HG02840 (cell line): ENCODE results near the gene CEMP1.
"Not testable (repeated sequence)": the region's sequence is repeated elsewhere in the genome, so short reads cannot be mapped to it uniquely, and the experiment has no call there.

Source experiments
- ATAC-seq: cut with Tn5 transposase; IDR thresholded peaks from one replicate; pipeline ENCODE4 v1.9.1; 2021; ENCODE audit warnings: mild to moderate bottlenecking, moderate library complexity, moderate number of reproducible peaks; ENCODE audit not compliant: unreplicated experiment, low FRiP score

CEMP1 gene, protein sequence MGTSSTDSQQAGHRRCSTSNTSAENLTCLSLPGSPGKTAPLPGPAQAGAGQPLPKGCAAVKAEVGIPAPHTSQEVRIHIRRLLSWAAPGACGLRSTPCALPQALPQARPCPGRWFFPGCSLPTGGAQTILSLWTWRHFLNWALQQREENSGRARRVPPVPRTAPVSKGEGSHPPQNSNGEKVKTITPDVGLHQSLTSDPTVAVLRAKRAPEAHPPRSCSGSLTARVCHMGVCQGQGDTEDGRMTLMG

DNA sequence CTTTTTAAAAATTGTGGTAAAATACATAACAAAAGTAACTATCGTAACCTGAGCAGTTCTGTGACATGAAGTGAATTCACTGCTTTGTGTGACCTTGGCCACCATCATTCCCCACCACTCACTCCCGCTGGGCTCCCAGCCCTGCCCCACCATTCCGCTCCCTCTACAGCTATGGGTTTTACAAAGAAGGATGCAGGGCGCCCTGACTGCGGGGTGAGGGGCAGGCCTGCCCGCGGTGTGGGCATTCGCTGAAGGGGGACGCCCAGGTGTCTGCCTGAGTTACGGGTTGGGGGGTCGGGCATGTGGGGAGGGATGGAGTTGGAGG is at the start of gene CEMP1:
Gene CEMP1, minus strand, starts transcription at position 38 of the 325 bp plus-strand sequence. CDS start 335 bp downstream, outside the sequence.
- no peak for ATAC-seq

DNA sequence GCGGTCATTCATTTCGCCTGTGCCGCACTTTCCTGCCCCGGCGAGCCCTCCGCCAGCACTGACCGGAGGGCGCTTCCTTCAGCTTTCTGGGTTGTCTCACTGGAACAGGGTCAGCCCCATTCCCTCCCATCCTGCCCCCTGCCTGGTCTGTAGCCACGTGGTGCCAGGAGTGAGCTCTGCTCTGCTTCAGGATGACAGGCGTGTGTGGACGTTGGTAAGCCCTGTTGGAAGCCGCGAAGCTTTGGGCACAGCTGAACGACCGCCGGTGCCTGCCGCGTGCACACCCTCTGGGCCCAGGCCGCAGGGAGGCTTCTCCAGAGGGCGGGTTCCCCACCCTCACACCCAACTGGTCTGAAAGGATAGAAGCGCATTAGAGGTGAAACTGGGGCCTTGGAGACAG is 49.6 kb upstream of the CEMP1 start:
- ATAC-seq, result not testable (repeated sequence)

GRCh38 chr16:2580143-2580542 is 48.9 kb upstream of the CEMP1 start:
- not testable (repeated sequence) for ATAC-seq

- ATAC-seq, result not testable (repeated sequence)
These were observed 47.7 kb upstream of the CEMP1 start for GRCh38 chr16:2578905-2579304.

GRCh38 chr16:2577044-2577443 is 45.8 kb upstream of the CEMP1 start:
- not testable (repeated sequence) for ATAC-seq

DNA sequence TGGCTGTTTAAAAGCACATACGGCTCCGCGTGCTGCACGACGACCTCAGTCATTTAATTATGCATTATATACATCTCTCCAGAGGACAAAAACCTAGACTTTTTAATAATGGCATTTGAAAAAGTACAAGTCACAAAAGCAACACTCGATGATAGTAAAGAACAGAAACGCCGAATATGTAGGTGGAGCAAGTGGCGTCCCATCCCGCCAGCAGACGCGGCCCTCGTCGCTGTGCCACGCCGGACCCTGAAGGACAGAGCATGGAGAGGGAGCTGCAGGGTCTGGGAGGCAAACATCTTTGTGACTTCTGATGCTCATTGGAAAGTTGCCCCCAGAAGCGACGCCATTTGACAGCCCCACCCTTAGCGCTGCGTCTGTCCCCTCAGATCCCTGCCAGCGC is 44.6 kb upstream of the CEMP1 start:
- not testable (repeated sequence) for ATAC-seq

DNA sequence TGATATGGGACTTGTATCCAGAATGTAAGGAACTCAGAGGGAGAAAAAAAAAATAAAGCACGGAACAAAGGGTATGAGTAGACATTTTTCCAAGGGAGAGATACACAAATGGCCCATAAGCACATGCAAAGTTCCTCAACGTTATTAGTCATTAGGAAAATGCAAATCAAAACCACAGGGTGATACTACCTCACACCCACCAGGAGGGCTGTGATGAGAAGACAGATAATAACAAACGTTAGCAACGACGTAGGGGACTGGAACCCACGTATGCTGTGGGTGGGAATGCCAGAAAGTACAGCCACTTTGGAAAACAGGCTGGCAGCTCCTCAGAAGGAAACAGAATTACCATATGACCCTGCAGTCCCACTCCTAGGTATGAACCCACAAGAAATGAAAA is 41.5 kb upstream of the CEMP1 start:
- ATAC-seq, result not testable (repeated sequence)

DNA sequence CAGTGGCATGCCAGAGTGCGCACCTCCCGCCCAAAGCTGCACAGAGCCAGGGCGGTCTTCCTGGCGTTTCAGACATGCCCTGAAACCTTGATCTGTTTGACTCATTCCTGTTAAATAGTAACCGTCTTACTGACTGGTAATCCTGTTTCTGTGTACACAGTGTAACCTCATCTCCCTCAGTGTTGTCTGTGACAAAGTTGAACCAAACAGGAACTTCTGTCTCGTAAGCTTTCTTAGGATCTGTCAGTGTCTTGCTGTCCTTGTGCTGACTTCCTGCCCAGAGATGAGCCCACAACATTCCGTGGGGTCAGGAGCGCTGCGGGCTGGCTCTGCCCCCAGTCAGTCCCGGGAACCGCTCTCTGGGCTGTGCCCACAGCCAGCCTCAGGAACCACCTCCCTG is 37.4 kb upstream of the CEMP1 start:
- ATAC-seq, result not testable (repeated sequence)

GRCh38 chr16:2567506-2567905 is 36.3 kb upstream of the CEMP1 start:
- not testable (repeated sequence) for ATAC-seq

GRCh38 chr16:2560798-2561133 is 29.6 kb upstream of the CEMP1 start:
- ATAC-seq, result not testable (repeated sequence)

- not testable (repeated sequence) for ATAC-seq
These were observed 29.1 kb upstream of the CEMP1 start for GRCh38 chr16:2560131-2560797.

DNA sequence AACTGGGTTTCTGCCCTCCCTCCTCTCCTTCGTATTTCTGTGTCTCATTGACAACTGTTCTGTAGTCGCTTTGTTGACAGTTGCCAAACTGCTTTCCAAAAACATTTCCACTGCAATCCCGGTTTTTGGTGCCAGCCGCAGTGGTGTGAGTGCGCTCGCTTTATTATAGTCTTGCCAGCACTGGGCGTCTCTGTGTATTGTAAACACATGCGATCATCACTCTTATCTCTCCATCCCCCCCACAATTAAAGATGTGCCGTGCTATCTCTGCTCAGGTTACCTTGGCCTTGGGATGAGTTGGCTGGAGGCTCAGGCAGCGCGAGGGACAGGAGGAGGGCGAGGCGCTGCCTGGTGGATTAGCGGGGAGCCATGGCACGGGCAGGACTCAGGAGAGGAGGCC is 25.9 kb upstream of the CEMP1 start:
- ATAC-seq, result not testable (repeated sequence)

DNA sequence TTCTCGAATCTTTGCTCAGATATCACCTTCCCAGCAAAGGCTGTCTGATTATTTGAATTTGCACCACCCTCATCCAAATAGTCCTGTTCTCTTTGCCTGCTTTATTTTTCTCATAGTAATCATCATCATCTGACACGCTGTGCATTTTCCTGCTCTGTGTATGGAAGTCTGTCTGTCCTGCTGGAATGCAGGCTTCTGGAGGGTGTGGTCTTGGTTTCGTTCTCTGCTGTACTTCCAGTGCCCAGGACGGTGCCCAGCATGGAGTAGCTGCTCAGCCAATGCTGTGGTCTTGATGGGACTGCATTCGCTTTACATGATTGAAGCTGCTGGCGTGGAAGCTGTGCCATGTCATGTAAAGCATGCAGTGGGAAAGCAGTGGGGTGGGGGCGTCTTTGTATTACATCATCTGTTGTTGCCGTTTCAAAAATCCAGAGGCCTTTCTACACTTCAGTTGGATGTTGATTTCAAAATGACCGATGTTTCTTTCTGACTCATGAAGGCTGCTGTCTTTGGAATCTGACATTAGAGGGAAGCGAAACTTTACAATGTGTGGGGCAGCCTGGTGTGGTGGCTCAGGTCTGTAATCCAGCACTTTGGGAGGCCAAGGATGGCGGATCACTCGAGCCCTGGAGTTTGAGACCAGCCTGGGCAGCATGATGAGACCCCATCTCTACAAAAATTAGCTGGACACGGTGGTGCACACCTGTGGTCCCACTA is 23.7 kb upstream of the CEMP1 start:
- ATAC-seq, result not testable (repeated sequence)

DNA sequence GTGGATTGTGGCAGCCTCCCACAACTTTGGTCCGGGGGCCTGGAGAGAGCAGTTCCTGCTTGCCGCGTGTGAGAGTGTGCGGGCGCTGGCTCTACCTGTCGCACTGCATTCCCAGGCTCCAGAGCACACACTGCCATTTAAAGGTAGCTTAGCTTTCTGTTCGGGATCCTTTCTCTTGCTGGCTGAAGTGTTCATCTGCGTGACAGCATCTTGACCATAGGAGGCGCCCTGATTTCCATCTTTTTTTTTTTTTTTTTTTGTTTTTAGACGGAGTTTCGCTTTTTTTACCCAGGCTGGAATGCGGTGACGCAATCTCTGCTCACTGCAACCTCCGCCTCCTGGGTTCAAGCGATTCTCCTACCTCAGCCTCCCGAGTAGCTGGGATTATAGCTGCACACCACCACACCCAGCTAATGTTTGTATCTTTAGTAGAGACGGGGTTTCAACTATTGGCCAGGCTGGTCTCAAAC is 20.2 kb upstream of the CEMP1 start:
- ATAC-seq, result not testable (repeated sequence)

DNA sequence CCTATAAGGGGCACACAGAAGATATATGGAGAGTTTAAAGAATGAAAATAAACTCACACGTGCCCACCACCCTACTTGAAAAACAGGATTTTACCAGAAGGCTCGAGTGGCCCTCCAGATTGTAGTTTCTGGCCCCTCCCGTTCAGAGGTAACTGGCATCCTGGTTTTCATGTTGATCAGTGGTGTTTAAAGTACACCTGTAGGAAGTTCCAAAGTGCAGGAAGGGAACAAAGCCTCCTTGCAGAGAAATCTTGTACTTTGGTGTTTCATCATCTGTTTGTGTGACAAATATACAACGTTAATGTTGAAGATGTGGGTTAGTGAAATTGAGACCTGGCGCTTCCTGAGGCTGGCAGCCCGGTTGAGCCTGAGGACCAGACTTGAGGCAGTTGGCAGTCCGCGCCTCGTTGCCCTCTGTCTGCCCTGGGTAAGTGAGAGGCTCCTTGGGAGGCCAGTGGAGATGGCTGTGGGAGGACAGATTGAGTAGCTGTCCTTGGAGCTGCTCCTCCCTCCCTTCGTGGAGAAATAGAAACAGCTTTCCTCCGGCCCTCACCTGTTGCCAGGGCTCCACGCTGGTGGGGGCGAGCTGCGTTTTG is 19.2 kb upstream of the CEMP1 start:
- ATAC-seq, result not testable (repeated sequence)

DNA sequence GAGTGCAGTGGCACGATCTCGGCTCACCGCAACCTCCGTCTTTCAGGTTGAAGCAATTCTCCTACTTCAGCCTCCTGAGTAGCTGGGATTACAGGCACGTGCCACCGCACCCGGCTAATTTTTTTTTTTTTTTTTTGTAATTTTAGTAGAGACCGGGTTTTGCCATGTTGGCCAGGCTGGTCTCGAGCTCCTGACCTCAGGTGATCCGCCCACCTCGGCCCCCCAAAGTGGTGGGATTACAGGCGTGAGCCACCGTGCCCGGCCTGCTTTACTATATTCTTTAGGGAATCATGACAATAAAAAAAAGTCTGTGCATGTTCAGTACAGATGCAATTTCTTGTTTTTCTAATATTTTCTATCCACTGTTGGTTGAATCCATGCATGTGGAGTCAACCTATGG is 12.6 kb upstream of the CEMP1 start:
- not testable (repeated sequence) for ATAC-seq

DNA sequence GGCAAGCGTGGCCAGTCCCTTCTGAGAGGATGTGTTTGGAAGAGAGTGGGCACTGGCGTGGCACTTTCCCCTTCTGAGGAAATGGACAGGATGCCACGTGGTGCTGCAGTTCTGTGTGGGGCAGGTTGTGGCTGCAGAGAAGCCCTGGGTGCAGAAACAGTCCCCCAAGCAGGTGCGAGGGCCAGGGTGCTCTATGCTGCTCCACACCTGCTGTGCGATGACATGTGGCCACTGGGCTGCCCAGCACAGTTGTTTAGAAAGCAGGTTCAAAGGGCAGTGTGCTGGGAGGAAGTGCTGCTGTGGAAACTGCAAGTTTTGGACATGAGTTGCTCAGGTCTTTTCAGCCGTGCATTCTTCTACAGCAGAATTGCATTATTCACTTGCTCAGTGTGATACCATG is 10.2 kb upstream of the CEMP1 start:
- not testable (repeated sequence) for ATAC-seq

DNA sequence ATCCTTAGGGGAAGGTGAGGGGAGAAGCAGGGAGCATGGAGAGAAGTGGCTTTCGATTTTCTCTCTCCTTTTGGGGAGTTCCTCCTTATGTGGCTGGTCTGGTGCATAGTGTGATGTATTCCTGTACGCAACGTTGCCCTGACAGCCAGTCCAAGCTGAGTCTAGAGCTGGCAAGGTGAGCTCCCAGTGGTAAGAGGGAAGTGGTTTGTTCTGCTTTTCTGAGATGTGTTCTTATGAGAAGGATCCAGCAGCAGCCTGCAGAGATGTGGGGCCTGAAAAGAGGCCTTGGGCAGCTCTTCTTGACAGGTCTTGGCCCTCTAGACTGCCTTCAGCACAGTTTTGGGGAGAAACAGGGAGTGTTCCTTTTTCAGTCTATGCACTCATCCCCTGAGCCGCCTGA is 9.7 kb upstream of the CEMP1 start:
- ATAC-seq, result not testable (repeated sequence)

- ATAC-seq, result not testable (repeated sequence)
These were observed 8.7 kb upstream of the CEMP1 start for GRCh38 chr16:2539845-2540458.

GRCh38 chr16:2539192-2539844 is 8.1 kb upstream of the CEMP1 start:
- ATAC-seq, result not testable (repeated sequence)
